Activated B cell treated with CpG ODN at 0.5 μM for 24 hours (primary cell): ENCODE results near the gene C20orf141. TPM values are rescaled to one million over a fixed set of nuclear protein-coding genes. Genes with fewer than 3 reads are reported as not detected.
A peak's percentile ranks its signal among the peaks of the same experiment; 100 is the strongest.

Source experiments
- ATAC-seq: fragments of 200-7000 bp; cut with Tn5 transposase; one replicate; pipeline ENCODE4 v1.10.0; 2021; ENCODE audit warnings: low read depth, mild to moderate bottlenecking, moderate library complexity
- CTCF ChIA-PET: fragments of 350-600 bp; sonication (Branson Sonifier 250); formaldehyde crosslinking; loops from one replicate; lab custom pipeline; 2021; ENCODE audit warnings: antibody characterized with exemption; lab: Charles Lee
- POLR2A ChIA-PET: fragments of 350-600 bp; sonication (Branson Sonifier 250); formaldehyde crosslinking; loops from one replicate; lab custom pipeline; 2021; ENCODE audit warnings: antibody characterized with exemption; lab: Charles Lee
- DNase-seq: peaks from one replicate; pipeline ENCODE4 v3.0.0; 2022
- H3K27ac Mint-ChIP-seq: one replicate; pipeline ENCODE4 v1.8.0; 2020; ENCODE audit warnings: mixed read lengths
- H3K27me3 Mint-ChIP-seq: one replicate; pipeline ENCODE4 v1.8.0; 2021; ENCODE audit warnings: mixed read lengths
- H3K36me3 Mint-ChIP-seq: one replicate; pipeline ENCODE4 v1.8.0; 2021; ENCODE audit warnings: low read depth, mixed read lengths
- H3K4me1 Mint-ChIP-seq: one replicate; pipeline ENCODE4 v1.8.0; 2021; ENCODE audit warnings: mixed read lengths
- H3K4me3 Mint-ChIP-seq: one replicate; pipeline ENCODE4 v1.8.0; 2020; ENCODE audit warnings: mild to moderate bottlenecking, mixed read lengths
- H3K9me3 Mint-ChIP-seq: one replicate; pipeline ENCODE4 v1.8.0; 2020; ENCODE audit warnings: mixed read lengths
- intact Hi-C: fragments of 100-400 bp; cut with micrococcal nuclease; formaldehyde crosslinking; loops from one replicate; pipeline ENCODE4 v1.15.1; 2024
- total RNA-seq: library from RNA; stranded (reverse); gene quantifications from 2 replicates; pipeline ENCODE4 v1.2.3, GENCODE V29; 2022
- TF ChIP-seq, protein P1 (sequence below): fragments of 200-600 bp; IDR thresholded peaks from one replicate; pipeline ENCODE4 v1.8.0; 2022; ENCODE audit warnings: antibody characterized with exemption, mild to moderate bottlenecking

The C20orf141 gene
- total RNA-seq, 1 donor from 2014 or later, result not detected

DNA sequence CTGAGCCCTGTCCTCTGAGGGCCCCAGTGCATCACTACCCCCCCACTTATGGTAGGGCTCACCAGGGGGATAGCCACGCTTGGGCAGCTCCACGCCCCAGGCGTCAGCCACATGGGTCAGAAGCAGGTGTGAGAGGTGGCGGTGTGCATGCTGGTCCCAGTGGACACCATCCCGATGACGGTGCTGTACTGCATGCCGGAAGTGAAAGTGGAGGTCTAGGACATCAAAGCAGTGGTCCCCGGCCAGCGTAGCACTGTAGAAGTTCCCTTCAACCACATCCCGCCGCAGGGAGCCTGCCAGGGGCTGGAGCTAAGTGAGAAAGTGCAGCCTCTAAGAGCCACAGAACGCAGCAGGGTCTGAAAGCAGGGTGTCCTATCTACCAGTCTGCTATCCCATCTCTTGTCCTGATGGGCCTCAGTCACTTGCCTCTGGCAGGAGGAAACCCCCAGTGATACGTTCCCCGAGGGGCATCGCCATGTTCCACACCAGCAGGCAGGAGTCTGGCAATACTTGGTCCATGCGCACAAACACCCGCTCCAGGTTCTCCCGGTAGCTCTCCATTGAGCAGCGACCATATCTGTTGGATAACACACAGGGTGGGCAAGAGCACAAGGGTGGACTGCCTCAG lies 23.5 kb downstream of the C20orf141 start:
- no peaks in the 10 kb centered on the region for H3K9me3 Mint-ChIP-seq
- H3K4me1 Mint-ChIP-seq, result peaks cover 28% of the 10 kb centered on the region
- TF ChIP-seq, protein P1, sequence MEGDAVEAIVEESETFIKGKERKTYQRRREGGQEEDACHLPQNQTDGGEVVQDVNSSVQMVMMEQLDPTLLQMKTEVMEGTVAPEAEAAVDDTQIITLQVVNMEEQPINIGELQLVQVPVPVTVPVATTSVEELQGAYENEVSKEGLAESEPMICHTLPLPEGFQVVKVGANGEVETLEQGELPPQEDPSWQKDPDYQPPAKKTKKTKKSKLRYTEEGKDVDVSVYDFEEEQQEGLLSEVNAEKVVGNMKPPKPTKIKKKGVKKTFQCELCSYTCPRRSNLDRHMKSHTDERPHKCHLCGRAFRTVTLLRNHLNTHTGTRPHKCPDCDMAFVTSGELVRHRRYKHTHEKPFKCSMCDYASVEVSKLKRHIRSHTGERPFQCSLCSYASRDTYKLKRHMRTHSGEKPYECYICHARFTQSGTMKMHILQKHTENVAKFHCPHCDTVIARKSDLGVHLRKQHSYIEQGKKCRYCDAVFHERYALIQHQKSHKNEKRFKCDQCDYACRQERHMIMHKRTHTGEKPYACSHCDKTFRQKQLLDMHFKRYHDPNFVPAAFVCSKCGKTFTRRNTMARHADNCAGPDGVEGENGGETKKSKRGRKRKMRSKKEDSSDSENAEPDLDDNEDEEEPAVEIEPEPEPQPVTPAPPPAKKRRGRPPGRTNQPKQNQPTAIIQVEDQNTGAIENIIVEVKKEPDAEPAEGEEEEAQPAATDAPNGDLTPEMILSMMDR, result no peak
- POLR2A ChIA-PET, result interaction anchor here (3.0 kb wide), 1 partner anchor 34 kb away, joined by 17 read pairs; the partner anchor contains the start of gene PTPRA
- ATAC-seq (no peak), DNase-seq (no peak)
- H3K36me3 Mint-ChIP-seq, result peaks cover 13% of the 10 kb centered on the region
- no peak overlapping the region for H3K4me3 Mint-ChIP-seq
- H3K27me3 Mint-ChIP-seq, result no peaks in the 10 kb centered on the region
- peak overlapping the region; percentile 35 for H3K27ac Mint-ChIP-seq
- intact Hi-C loops, result no loop called here
- CTCF ChIA-PET, result no interaction called here

GRCh38 chr20:2838847-2839671 lies 24.3 kb downstream of the C20orf141 start:
- ChIA-PET CTCF (no interaction called here), POLR2A (interaction anchor here (3.0 kb wide), 1 partner anchor 33 kb away, joined by 17 read pairs; the partner anchor contains the start of gene PTPRA)
- intact Hi-C loops, result no loop called here
- Mint-ChIP-seq H3K4me1 (peaks cover 28% of the 10 kb centered on the region), H3K4me3 (peak overlapping the region; percentile 80), H3K9me3 (no peaks in the 10 kb centered on the region), H3K27me3 (no peaks in the 10 kb centered on the region), H3K36me3 (peaks cover 13% of the 10 kb centered on the region), H3K27ac (peak overlapping the region; percentile 67)
- ATAC-seq (no peak), DNase-seq (no peak)
- TF ChIP-seq, protein P1, result no peak

- intact Hi-C loops, result loop anchor here (1.0 to 10.0 kb wide), 6 partner anchors 34 to 365 kb away; partner anchors contain the start of genes CPXM1, EBF4, NOP56 and PTPRA
- H3K4me3 Mint-ChIP-seq, result peak overlapping the region; percentile 80
- CTCF ChIA-PET, result no interaction called here
- POLR2A ChIA-PET, result interaction anchor here (0.7 to 3.0 kb wide), 8 partner anchors 8 to 369 kb away, joined by 3 to 17 read pairs (median 7); partner anchors contain the start of genes NOP56, PTPRA and SNRPB
- ATAC-seq (no peak), DNase-seq (no peak)
- H3K4me1 Mint-ChIP-seq, result peaks cover 28% of the 10 kb centered on the region
- H3K9me3 Mint-ChIP-seq, result no peaks in the 10 kb centered on the region
- H3K36me3 Mint-ChIP-seq, result peaks cover 15% of the 10 kb centered on the region
- peak overlapping the region; percentile 67 for H3K27ac Mint-ChIP-seq
- TF ChIP-seq, protein P1, result no peak
- H3K27me3 Mint-ChIP-seq, result no peaks in the 10 kb centered on the region
Measured at GRCh38 chr20:2839732-2840137, 24.9 kb downstream of the C20orf141 start.

- Mint-ChIP-seq H3K27ac (peak within 1 kb of the TSS; percentile 82), H3K4me1 (peaks cover 28% of the 10 kb centered on the region), H3K4me3 (peak within 1 kb of the TSS; percentile 86), H3K36me3 (peaks cover 12% of the 10 kb centered on the region), H3K27me3 (no peaks in the 10 kb centered on the region), H3K9me3 (no peaks in the 10 kb centered on the region)
- intact Hi-C loops, result loop anchor here (1.0 to 10.0 kb wide), 6 partner anchors 33 to 366 kb away; partner anchors contain the start of genes CPXM1, EBF4, NOP56 and PTPRA
- ChIA-PET CTCF (no interaction called here), POLR2A (interaction anchor here (0.7 to 3.0 kb wide), 12 partner anchors 8 to 370 kb away, joined by 3 to 17 read pairs (median 4); partner anchors contain the start of genes NOP56, PTPRA and SNRPB)
- TF ChIP-seq, protein P1, result no peak
- DNase-seq, result peak; percentile 96
- peak; percentile 92 for ATAC-seq
Measured at GRCh38 chr20:2840138-2840966, 25.6 kb downstream of the C20orf141 start, which contains the start of the genes PCED1A and VPS16. Gene PCED1A, minus strand, starts transcription at chr20:2840655. Its CDS starts 743 bp downstream, at chr20:2839912. Gene VPS16, plus strand, starts transcription at chr20:2840745. Its CDS starts 30 bp downstream, at chr20:2840775.
